WTC11 (cell line): ENCODE measurements around the gene KCNJ1.

Experiments used
- NR1H2 ChIP-seq: sonication (generic); formaldehyde crosslinking; IDR thresholded peaks from 2 replicates; pipeline ENCODE4 v1.9.0; 2021; ENCODE audit warnings: mild to moderate bottlenecking, moderate library complexity, missing genetic modification reagents
- TP53 ChIP-seq: sonication (generic); formaldehyde crosslinking; IDR thresholded peaks from 2 replicates; pipeline ENCODE4 v1.8.1; 2023; ENCODE audit warnings: mild to moderate bottlenecking, missing genetic modification reagents
- TF ChIP-seq, protein P1 (sequence below): sonication (generic); formaldehyde crosslinking; IDR thresholded peaks from 2 replicates; pipeline ENCODE4 v1.8.1; 2023; ENCODE audit warnings: mild to moderate bottlenecking, missing genetic modification reagents, moderate library complexity
- TF ChIP-seq, protein P2 (sequence below): fragments of 200-600 bp; IDR thresholded peaks from 2 replicates; pipeline ENCODE4 v1.8.0; 2022; ENCODE audit warnings: antibody characterized with exemption

GRCh38 chr11:128804481-128804880 is 62.6 kb downstream of the KCNJ1 start:
- TF ChIP-seq, protein P1, sequence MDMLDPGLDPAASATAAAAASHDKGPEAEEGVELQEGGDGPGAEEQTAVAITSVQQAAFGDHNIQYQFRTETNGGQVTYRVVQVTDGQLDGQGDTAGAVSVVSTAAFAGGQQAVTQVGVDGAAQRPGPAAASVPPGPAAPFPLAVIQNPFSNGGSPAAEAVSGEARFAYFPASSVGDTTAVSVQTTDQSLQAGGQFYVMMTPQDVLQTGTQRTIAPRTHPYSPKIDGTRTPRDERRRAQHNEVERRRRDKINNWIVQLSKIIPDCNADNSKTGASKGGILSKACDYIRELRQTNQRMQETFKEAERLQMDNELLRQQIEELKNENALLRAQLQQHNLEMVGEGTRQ (CRISPR knock-in tag) = no peak
- TF ChIP-seq TP53 (CRISPR knock-in tag) (no peak), NR1H2 (no peak)
- TF ChIP-seq, protein P2, sequence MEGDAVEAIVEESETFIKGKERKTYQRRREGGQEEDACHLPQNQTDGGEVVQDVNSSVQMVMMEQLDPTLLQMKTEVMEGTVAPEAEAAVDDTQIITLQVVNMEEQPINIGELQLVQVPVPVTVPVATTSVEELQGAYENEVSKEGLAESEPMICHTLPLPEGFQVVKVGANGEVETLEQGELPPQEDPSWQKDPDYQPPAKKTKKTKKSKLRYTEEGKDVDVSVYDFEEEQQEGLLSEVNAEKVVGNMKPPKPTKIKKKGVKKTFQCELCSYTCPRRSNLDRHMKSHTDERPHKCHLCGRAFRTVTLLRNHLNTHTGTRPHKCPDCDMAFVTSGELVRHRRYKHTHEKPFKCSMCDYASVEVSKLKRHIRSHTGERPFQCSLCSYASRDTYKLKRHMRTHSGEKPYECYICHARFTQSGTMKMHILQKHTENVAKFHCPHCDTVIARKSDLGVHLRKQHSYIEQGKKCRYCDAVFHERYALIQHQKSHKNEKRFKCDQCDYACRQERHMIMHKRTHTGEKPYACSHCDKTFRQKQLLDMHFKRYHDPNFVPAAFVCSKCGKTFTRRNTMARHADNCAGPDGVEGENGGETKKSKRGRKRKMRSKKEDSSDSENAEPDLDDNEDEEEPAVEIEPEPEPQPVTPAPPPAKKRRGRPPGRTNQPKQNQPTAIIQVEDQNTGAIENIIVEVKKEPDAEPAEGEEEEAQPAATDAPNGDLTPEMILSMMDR = no peak
